ENCODE measurements around the gene PPM1K. TPM values are rescaled to one million over a fixed set of nuclear protein-coding genes. Genes with fewer than 3 reads are reported as not detected.

The PPM1K gene
- total RNA-seq, 1 donor from 2014 or later: 15.9 TPM

GRCh38 chr4:88219099-88219498, 65.3 kb downstream of the PPM1K start:
- peaks cover 4% of the 10 kb centered on the region for H3K4me1 Mint-ChIP-seq (ENCODE audit: unreplicated experiment)
- peaks cover 15% of the 10 kb centered on the region for H3K27me3 Mint-ChIP-seq (ENCODE audit: unreplicated experiment)
- no peak overlapping the region for H3K4me3 Mint-ChIP-seq (ENCODE audit: unreplicated experiment)
- no peaks in the 10 kb centered on the region for H3K9me3 Mint-ChIP-seq (ENCODE audit: unreplicated experiment)
- H3K36me3 Mint-ChIP-seq (ENCODE audit: unreplicated experiment): no peaks in the 10 kb centered on the region
- no peak overlapping the region for H3K27ac Mint-ChIP-seq (ENCODE audit: unreplicated experiment)
- peak; percentile 75 for TF ChIP-seq CTCF (IDR thresholded peaks at IDR 0.05)
- DNase-seq (ENCODE audit: extremely low spot score, unreplicated experiment): no peak

GRCh38 chr4:88217169-88217568, 67.2 kb downstream of the PPM1K start:
- no peak for DNase-seq (ENCODE audit: extremely low spot score, unreplicated experiment)
- Mint-ChIP-seq H3K9me3 (ENCODE audit: unreplicated experiment) (no peaks in the 10 kb centered on the region), H3K36me3 (ENCODE audit: unreplicated experiment) (no peaks in the 10 kb centered on the region), H3K4me3 (ENCODE audit: unreplicated experiment) (no peak overlapping the region), H3K27ac (ENCODE audit: unreplicated experiment) (no peak overlapping the region), H3K4me1 (ENCODE audit: unreplicated experiment) (peaks cover 4% of the 10 kb centered on the region), H3K27me3 (ENCODE audit: unreplicated experiment) (peaks cover 23% of the 10 kb centered on the region)
- no peak for TF ChIP-seq CTCF (IDR thresholded peaks at IDR 0.05)

- DNase-seq (ENCODE audit: extremely low spot score, unreplicated experiment): no peak
- Mint-ChIP-seq H3K4me1 (ENCODE audit: unreplicated experiment) (peaks cover 4% of the 10 kb centered on the region), H3K36me3 (ENCODE audit: unreplicated experiment) (no peaks in the 10 kb centered on the region), H3K27ac (ENCODE audit: unreplicated experiment) (no peak overlapping the region), H3K27me3 (ENCODE audit: unreplicated experiment) (peaks cover 25% of the 10 kb centered on the region), H3K9me3 (ENCODE audit: unreplicated experiment) (no peaks in the 10 kb centered on the region), H3K4me3 (ENCODE audit: unreplicated experiment) (no peak overlapping the region)
- no peak for TF ChIP-seq CTCF (IDR thresholded peaks at IDR 0.05)
Observed at GRCh38 chr4:88216395-88216794, 68.0 kb downstream of the PPM1K start.

GRCh38 chr4:88215351-88215750, 69.0 kb downstream of the PPM1K start:
- Mint-ChIP-seq H3K4me3 (ENCODE audit: unreplicated experiment) (no peak overlapping the region), H3K36me3 (ENCODE audit: unreplicated experiment) (no peaks in the 10 kb centered on the region), H3K27me3 (ENCODE audit: unreplicated experiment) (peaks cover 25% of the 10 kb centered on the region), H3K27ac (ENCODE audit: unreplicated experiment) (no peak overlapping the region), H3K4me1 (ENCODE audit: unreplicated experiment) (peaks cover 4% of the 10 kb centered on the region), H3K9me3 (ENCODE audit: unreplicated experiment) (no peaks in the 10 kb centered on the region)
- no peak for TF ChIP-seq CTCF (IDR thresholded peaks at IDR 0.05)
- DNase-seq (ENCODE audit: extremely low spot score, unreplicated experiment): no peak

- Mint-ChIP-seq H3K27ac (ENCODE audit: unreplicated experiment) (no peak overlapping the region), H3K36me3 (ENCODE audit: unreplicated experiment) (no peaks in the 10 kb centered on the region), H3K27me3 (ENCODE audit: unreplicated experiment) (peaks cover 18% of the 10 kb centered on the region), H3K9me3 (ENCODE audit: unreplicated experiment) (no peaks in the 10 kb centered on the region), H3K4me3 (ENCODE audit: unreplicated experiment) (no peak overlapping the region), H3K4me1 (ENCODE audit: unreplicated experiment) (no peaks in the 10 kb centered on the region)
- DNase-seq (ENCODE audit: extremely low spot score, unreplicated experiment): no peak
- no peak for TF ChIP-seq CTCF (IDR thresholded peaks at IDR 0.05)
Observed at GRCh38 chr4:88212253-88212561, 72.2 kb downstream of the PPM1K start.
